ENCODE measurements around the gene SLC8A1. TPM values are rescaled to one million over a fixed set of nuclear protein-coding genes. Genes with fewer than 3 reads are reported as not detected.

Gene SLC8A1
- 10 to 100 TPM in 2 of 3 donors, 1 to 10 TPM in 1; 8.2 to 14.2 (median 12.2) TPM for total RNA-seq

GRCh38 chr2:40451918-40452605 is at the start of gene SLC8A1:
TSS of gene SLC8A1 (minus strand) at chr2:40452090.
- no peaks in the 10 kb centered on the region for H3K9me3 ChIP-seq
- no peaks in the 10 kb centered on the region for H3K36me3 ChIP-seq
- H3K27ac ChIP-seq, result peak within 1 kb of the TSS in 1 of 2 donors; percentile 12
- TF ChIP-seq POLR2AphosphoS5 (IDR thresholded peaks at IDR 0.05) (no peak), CTCF (IDR thresholded peaks at IDR 0.05) (no peak), POLR2A (IDR thresholded peaks at IDR 0.05) (no peak)
- intact Hi-C loops (cut with DNase I; ENCODE audit: low total_unique reads), result no loop called here
- H3K4me1 ChIP-seq, result no peaks in the 10 kb centered on the region
- H3K27me3 ChIP-seq, result peaks cover 0 to 11% of the 10 kb centered on the region in 2 donors
- peak within 1 kb of the TSS; percentile 51 to 69 (median 51) for H3K4me3 ChIP-seq
- no peak for DNase-seq (ENCODE audit: low spot score in 2 of 2)

- H3K9me3 ChIP-seq, result no peaks in the 10 kb centered on the region
- no peak overlapping the region for H3K27ac ChIP-seq
- no peak overlapping the region for H3K4me3 ChIP-seq
- DNase-seq (ENCODE audit: low spot score in 2 of 2), result no peak
- no peaks in the 10 kb centered on the region for H3K36me3 ChIP-seq
- H3K4me1 ChIP-seq, result no peaks in the 10 kb centered on the region
- TF ChIP-seq CTCF (IDR thresholded peaks at IDR 0.05) (no peak), POLR2A (IDR thresholded peaks at IDR 0.05) (no peak), POLR2AphosphoS5 (IDR thresholded peaks at IDR 0.05) (no peak)
- intact Hi-C loops (cut with DNase I; ENCODE audit: low total_unique reads), result no loop called here
- H3K27me3 ChIP-seq, result no peaks in the 10 kb centered on the region
These were observed 47.5 kb upstream of the SLC8A1 start for GRCh38 chr2:40499437-40499836.

GRCh38 chr2:40497251-40497859 is 45.5 kb upstream of the SLC8A1 start:
- TF ChIP-seq CTCF (IDR thresholded peaks at IDR 0.05) (no peak), POLR2A (IDR thresholded peaks at IDR 0.05) (no peak), POLR2AphosphoS5 (IDR thresholded peaks at IDR 0.05) (no peak)
- Histone ChIP-seq H3K4me3 (no peak overlapping the region), H3K9me3 (no peaks in the 10 kb centered on the region), H3K27ac (no peak overlapping the region), H3K36me3 (no peaks in the 10 kb centered on the region), H3K27me3 (no peaks in the 10 kb centered on the region), H3K4me1 (no peaks in the 10 kb centered on the region)
- no peak for DNase-seq (ENCODE audit: low spot score in 2 of 2)
- intact Hi-C loops (cut with DNase I; ENCODE audit: low total_unique reads), result no loop called here

GRCh38 chr2:40489678-40489960 is 37.7 kb upstream of the SLC8A1 start:
- TF ChIP-seq CTCF (IDR thresholded peaks at IDR 0.05) (no peak), POLR2AphosphoS5 (IDR thresholded peaks at IDR 0.05) (no peak), POLR2A (IDR thresholded peaks at IDR 0.05) (no peak)
- Histone ChIP-seq H3K27me3 (no peaks in the 10 kb centered on the region), H3K4me3 (peak overlapping the region; percentile 30 to 61 (median 40)), H3K9me3 (no peaks in the 10 kb centered on the region), H3K4me1 (no peaks in the 10 kb centered on the region), H3K36me3 (no peaks in the 10 kb centered on the region), H3K27ac (peak overlapping the region in 1 of 2 donors; percentile 55)
- intact Hi-C loops (cut with DNase I; ENCODE audit: low total_unique reads), result no loop called here
- DNase-seq (ENCODE audit: low spot score in 2 of 2), result no peak

- no peak for DNase-seq (ENCODE audit: low spot score in 2 of 2)
- Histone ChIP-seq H3K4me1 (no peaks in the 10 kb centered on the region), H3K4me3 (peak overlapping the region; percentile 30 to 61 (median 40)), H3K9me3 (no peaks in the 10 kb centered on the region), H3K27me3 (no peaks in the 10 kb centered on the region), H3K27ac (peak overlapping the region in 1 of 2 donors; percentile 55), H3K36me3 (no peaks in the 10 kb centered on the region)
- intact Hi-C loops (cut with DNase I; ENCODE audit: low total_unique reads), result no loop called here
- TF ChIP-seq CTCF (IDR thresholded peaks at IDR 0.05) (no peak), POLR2A (IDR thresholded peaks at IDR 0.05) (no peak)
These were observed 37.2 kb upstream of the SLC8A1 start for GRCh38 chr2:40488927-40489677.

Data from breast epithelium (tissue), 4 donors.